ENCODE data around the gene AFAP1. TPM values are rescaled to one million over a fixed set of nuclear protein-coding genes. Genes with fewer than 3 reads are reported as not detected.

Gene AFAP1
- total RNA-seq, 4 donors from 2014 or later, result 14.8 to 28.3 (median 19.4) TPM

- TF ChIP-seq CTCF (IDR thresholded peaks at IDR 0.05; ENCODE audit: low read depth), result no peak
Measured at GRCh38 chr4:7922466-7922865, 17.2 kb downstream of the AFAP1 start.

GRCh38 chr4:7918981-7919380 is 20.7 kb downstream of the AFAP1 start:
- TF ChIP-seq CTCF (IDR thresholded peaks at IDR 0.05; ENCODE audit: low read depth), result no peak

- TF ChIP-seq CTCF (IDR thresholded peaks at IDR 0.05; ENCODE audit: low read depth), result no peak
Measured at GRCh38 chr4:7917669-7918068, 22.0 kb downstream of the AFAP1 start.

- no peak for TF ChIP-seq CTCF (IDR thresholded peaks at IDR 0.05; ENCODE audit: low read depth)
Measured at GRCh38 chr4:7915875-7916242, 23.8 kb downstream of the AFAP1 start.

- TF ChIP-seq CTCF (IDR thresholded peaks at IDR 0.05; ENCODE audit: low read depth), result no peak
Measured at GRCh38 chr4:7912826-7913225, 26.8 kb downstream of the AFAP1 start.

- no peak for TF ChIP-seq CTCF (IDR thresholded peaks at IDR 0.05; ENCODE audit: low read depth)
Measured at GRCh38 chr4:7910952-7911578, 28.6 kb downstream of the AFAP1 start.

- TF ChIP-seq CTCF (IDR thresholded peaks at IDR 0.05; ENCODE audit: low read depth), result no peak
Measured at GRCh38 chr4:7910263-7910896, 29.3 kb downstream of the AFAP1 start.
